Stimulated activated CD8-positive, alpha-beta memory T cell treated with anti-CD3 and anti-CD28 coated beads, Interleukin-15, amount 100 ng/mL, for 1 hour (primary cell): ENCODE measurements around the gene C16orf89.

Experiments
- DNase-seq: peaks from one replicate; pipeline ENCODE4 v3.0.0-alpha.2; 2020; ENCODE audit warnings: low read depth

Gene C16orf89

GRCh38 chr16:5027575-5028235, 38.1 kb downstream of the C16orf89 start:
- DNase-seq: no peak

GRCh38 chr16:5027086-5027485, 38.7 kb downstream of the C16orf89 start:
- DNase-seq: no peak

GRCh38 chr16:5026664-5027063, 39.1 kb downstream of the C16orf89 start:
- no peak for DNase-seq

- no peak for DNase-seq
Observed at GRCh38 chr16:5025171-5025632, 40.6 kb downstream of the C16orf89 start.

- DNase-seq: no peak
Observed at GRCh38 chr16:5024632-5025031, 41.1 kb downstream of the C16orf89 start.

GRCh38 chr16:5022521-5022920, 43.2 kb downstream of the C16orf89 start:
- no peak for DNase-seq

- DNase-seq: no peak
Observed at GRCh38 chr16:5020551-5020950, 45.2 kb downstream of the C16orf89 start.

GRCh38 chr16:5019775-5020174, 46.0 kb downstream of the C16orf89 start:
- DNase-seq: no peak

- no peak for DNase-seq
Observed at GRCh38 chr16:5018793-5019192, 47.0 kb downstream of the C16orf89 start.

GRCh38 chr16:5017678-5017969, 48.1 kb downstream of the C16orf89 start:
- DNase-seq: no peak

GRCh38 chr16:5016967-5017677, 48.6 kb downstream of the C16orf89 start:
- no peak for DNase-seq

- no peak for DNase-seq
Observed at GRCh38 chr16:5015887-5016286, 49.9 kb downstream of the C16orf89 start.

- no peak for DNase-seq
Observed at GRCh38 chr16:5015351-5015750, 50.4 kb downstream of the C16orf89 start.

- no peak for DNase-seq
Observed at GRCh38 chr16:5012887-5013286, 52.9 kb downstream of the C16orf89 start.

- DNase-seq: no peak
Observed at GRCh38 chr16:5011637-5012036, 54.1 kb downstream of the C16orf89 start.

- DNase-seq: no peak
Observed at GRCh38 chr16:5010576-5011329, 55.0 kb downstream of the C16orf89 start.

GRCh38 chr16:5008311-5008731, 57.4 kb downstream of the C16orf89 start:
- no peak for DNase-seq

GRCh38 chr16:5007256-5007655, 58.5 kb downstream of the C16orf89 start:
- DNase-seq: no peak

GRCh38 chr16:5006348-5007193, 59.2 kb downstream of the C16orf89 start:
- no peak for DNase-seq

- DNase-seq: no peak
Observed at GRCh38 chr16:5005916-5006315, 59.8 kb downstream of the C16orf89 start.

- no peak for DNase-seq
Observed at GRCh38 chr16:5004311-5004710, 61.4 kb downstream of the C16orf89 start.

- no peak for DNase-seq
Observed at GRCh38 chr16:5003828-5004227, 61.9 kb downstream of the C16orf89 start.
